ES-I3 (cell line): ENCODE measurements around the gene CACNA2D1.

Experiments used
- H3K36me3 ChIP-seq: 2 replicates; pipeline ENCODE4 v1.6.1; 2013; ENCODE audit warnings: mild to moderate bottlenecking, low read length, control low read depth, moderate library complexity; ENCODE audit not compliant: insufficient read depth
- H3K4me1 ChIP-seq: 2 replicates; pipeline ENCODE4 v1.6.1; 2013; ENCODE audit warnings: mild to moderate bottlenecking, control low read depth, low read length; ENCODE audit not compliant: insufficient read depth
- H3K9ac ChIP-seq: 2 replicates; pipeline ENCODE4 v1.6.1; 2013; ENCODE audit warnings: low read depth, mild to moderate bottlenecking, low read length, moderate library complexity
- H3K9me3 ChIP-seq: 2 replicates; pipeline ENCODE4 v1.6.1; 2013; ENCODE audit warnings: mild to moderate bottlenecking, low read length, moderate library complexity; ENCODE audit not compliant: control insufficient read depth, insufficient read depth

The CACNA2D1 gene

DNA sequence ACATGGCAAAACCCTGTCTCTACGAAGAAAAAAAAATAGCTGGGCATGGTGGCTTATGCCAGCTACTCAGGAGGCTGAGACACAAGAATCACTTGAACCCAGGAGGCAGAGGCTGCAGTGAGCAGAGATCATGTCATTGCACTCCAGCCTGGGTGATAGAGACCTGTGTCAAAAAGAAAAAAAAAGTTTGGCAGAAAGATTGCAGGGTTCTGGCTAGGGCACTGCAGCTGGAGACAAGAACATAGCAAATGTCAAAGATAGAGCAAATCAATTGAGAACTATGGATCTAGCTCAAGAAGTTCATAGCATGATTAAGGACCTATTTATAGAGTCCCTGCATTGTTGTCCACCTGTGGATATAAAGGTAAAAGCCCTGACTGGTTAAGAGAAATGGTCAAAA lies 79.5 kb downstream of the CACNA2D1 start:
- H3K4me1 ChIP-seq, result peaks cover 8% of the 10 kb centered on the region; the same call in 1 of the 2 replicates
- no peaks in the 10 kb centered on the region for H3K36me3 ChIP-seq
- no peak overlapping the region for H3K9ac ChIP-seq
- no peaks in the 10 kb centered on the region for H3K9me3 ChIP-seq

DNA sequence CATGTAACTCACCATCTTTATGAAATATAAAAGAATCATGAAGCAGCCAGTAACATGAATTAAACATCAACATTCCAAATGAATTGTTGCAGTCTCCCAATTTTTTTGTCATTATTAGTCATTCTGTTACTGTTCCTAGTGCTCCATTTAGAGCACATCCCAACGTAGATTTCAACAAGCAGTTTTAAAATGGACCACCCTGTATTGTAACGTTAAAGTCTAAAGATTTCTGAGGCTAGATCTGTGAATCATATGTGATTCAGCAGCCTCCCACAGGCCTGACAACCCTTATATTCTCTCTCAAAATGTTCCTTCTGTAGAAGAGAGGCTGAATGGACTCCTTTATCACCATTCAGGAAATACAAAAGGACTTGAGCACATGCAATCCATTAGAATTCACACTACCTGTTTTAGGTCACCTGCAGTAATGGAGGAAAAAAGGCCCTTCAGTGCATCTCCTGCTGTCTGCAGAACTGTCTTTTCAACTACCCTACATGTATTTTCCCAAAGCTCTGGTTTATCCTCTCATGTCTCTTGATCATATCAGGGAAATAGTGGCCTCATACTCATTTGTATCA lies 81.4 kb downstream of the CACNA2D1 start:
- H3K9ac ChIP-seq, result no peak overlapping the region
- peaks cover 8% of the 10 kb centered on the region for H3K4me1 ChIP-seq
- H3K9me3 ChIP-seq, result no peaks in the 10 kb centered on the region
- H3K36me3 ChIP-seq, result no peaks in the 10 kb centered on the region

GRCh38 chr7:82360591-82361368 lies 82.8 kb downstream of the CACNA2D1 start:
- H3K9me3 ChIP-seq, result no peaks in the 10 kb centered on the region

GRCh38 chr7:82359426-82359825 lies 84.2 kb downstream of the CACNA2D1 start:
- no peaks in the 10 kb centered on the region for H3K36me3 ChIP-seq
- no peaks in the 10 kb centered on the region for H3K9me3 ChIP-seq
- peaks cover 8% of the 10 kb centered on the region for H3K4me1 ChIP-seq
- no peak overlapping the region for H3K9ac ChIP-seq

More at GRCh38 chr7:82360591-82361368, 82.8 kb downstream of the CACNA2D1 start:
- Histone ChIP-seq H3K36me3 (no peaks in the 10 kb centered on the region), H3K9ac (no peak overlapping the region), H3K4me1 (peaks cover 8% of the 10 kb centered on the region)

DNA sequence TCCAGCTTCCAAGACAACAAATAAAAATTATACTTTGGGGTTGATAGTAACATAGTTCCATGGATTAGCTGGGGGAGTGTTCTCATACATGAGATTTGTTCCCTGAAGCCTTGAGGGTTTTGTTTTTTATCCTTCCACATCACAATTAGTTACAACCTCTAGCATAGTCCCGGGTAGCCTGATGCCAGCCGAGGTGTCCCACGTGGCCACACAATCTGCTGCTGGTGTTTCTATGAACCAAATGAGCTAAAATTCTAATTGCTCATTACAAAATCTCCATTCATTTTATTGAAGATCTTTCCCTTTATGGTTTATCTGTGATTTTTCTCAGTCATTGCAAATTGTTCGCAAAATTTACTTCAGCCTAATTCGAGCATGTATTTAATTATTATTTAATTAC lies 84.7 kb downstream of the CACNA2D1 start:
- no peaks in the 10 kb centered on the region for H3K36me3 ChIP-seq
- H3K4me1 ChIP-seq, result peaks cover 8% of the 10 kb centered on the region
- H3K9me3 ChIP-seq, result no peaks in the 10 kb centered on the region
- H3K9ac ChIP-seq, result no peak overlapping the region

DNA sequence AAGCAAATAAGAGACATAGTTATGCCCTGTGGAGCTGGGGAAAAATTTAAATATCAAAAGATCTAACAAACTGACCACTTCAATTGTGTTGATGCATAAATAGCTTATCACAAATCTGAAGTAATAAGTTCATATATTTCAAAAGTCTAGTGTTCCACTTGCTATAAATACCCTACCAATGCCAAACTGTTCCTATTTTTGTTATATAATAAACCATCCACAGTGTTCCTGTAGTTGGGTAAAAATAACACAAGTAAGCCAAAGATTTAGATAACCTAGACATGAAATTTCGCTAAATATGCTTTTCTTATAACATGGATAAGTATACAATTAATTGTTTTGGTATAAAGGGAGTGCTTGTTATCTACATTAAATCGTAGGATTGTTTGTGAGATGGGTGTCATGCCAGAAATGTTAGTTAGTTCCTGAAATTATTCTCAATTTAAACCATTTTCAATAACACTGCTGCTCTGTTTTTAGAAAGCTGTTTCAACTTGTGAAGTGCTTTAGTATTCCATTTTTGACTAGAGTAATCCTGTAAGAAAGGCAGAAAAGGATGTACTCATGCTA lies 85.5 kb downstream of the CACNA2D1 start:
- Histone ChIP-seq H3K36me3 (no peaks in the 10 kb centered on the region), H3K9me3 (no peaks in the 10 kb centered on the region), H3K4me1 (peaks cover 8% of the 10 kb centered on the region), H3K9ac (no peak overlapping the region)

- Histone ChIP-seq H3K9ac (no peak overlapping the region), H3K4me1 (no peaks in the 10 kb centered on the region), H3K36me3 (no peaks in the 10 kb centered on the region; the same call in 1 of the 2 replicates), H3K9me3 (no peaks in the 10 kb centered on the region)
Measured at GRCh38 chr7:82348251-82348650, 95.3 kb downstream of the CACNA2D1 start.

GRCh38 chr7:82347808-82348207 lies 95.8 kb downstream of the CACNA2D1 start:
- Histone ChIP-seq H3K36me3 (no peaks in the 10 kb centered on the region; the same call in 1 of the 2 replicates), H3K4me1 (no peaks in the 10 kb centered on the region), H3K9me3 (no peaks in the 10 kb centered on the region), H3K9ac (no peak overlapping the region)

DNA sequence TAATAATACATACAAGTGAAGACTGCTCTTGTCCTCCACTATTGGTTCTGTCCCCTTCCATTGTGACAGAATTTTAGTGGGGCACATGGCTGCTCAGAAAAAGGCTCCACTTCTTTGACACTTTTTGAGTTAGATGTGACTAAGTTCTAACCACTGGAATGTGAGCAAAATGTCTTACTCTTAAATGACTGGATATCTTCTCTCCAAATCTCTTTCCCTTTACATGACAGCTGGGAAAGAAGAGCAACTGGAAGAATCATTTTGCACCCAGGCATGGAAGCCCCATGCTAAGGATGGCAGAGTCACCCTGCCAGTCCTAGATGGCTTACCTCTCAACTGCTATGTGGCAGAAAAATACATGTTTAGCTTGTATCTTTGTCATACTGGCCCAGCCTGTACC lies 97.7 kb downstream of the CACNA2D1 start:
- Histone ChIP-seq H3K4me1 (no peaks in the 10 kb centered on the region), H3K9me3 (no peaks in the 10 kb centered on the region), H3K36me3 (no peaks in the 10 kb centered on the region; the same call in 1 of the 2 replicates), H3K9ac (no peak overlapping the region)

DNA sequence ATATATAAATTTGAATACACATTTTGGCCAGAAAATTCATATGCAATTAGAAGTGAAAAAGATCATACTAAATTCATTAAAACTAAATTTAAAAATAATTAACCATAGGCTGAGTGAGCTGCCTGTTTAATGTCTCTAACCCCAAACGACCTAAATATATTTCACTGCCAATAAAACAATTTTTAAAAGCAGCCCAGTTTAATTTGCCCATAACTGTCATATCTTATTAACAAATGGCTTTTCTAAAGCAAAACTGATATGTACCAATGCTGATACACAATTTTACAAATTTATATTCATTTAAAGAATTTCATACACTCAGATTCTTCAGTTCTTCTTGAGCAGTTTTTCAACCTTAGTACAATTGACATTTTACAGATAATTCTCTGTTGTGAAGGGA lies 99.9 kb downstream of the CACNA2D1 start:
- Histone ChIP-seq H3K36me3 (no peaks in the 10 kb centered on the region; the same call in none of the 2 replicates), H3K4me1 (no peaks in the 10 kb centered on the region), H3K9me3 (no peaks in the 10 kb centered on the region), H3K9ac (no peak overlapping the region)

GRCh38 chr7:82339958-82340357 lies 103.6 kb downstream of the CACNA2D1 start:
- no peaks in the 10 kb centered on the region for H3K4me1 ChIP-seq
- H3K36me3 ChIP-seq, result no peaks in the 10 kb centered on the region; the same call in none of the 2 replicates
- H3K9me3 ChIP-seq, result no peaks in the 10 kb centered on the region
- H3K9ac ChIP-seq, result no peak overlapping the region

- Histone ChIP-seq H3K36me3 (no peaks in the 10 kb centered on the region; the same call in 1 of the 2 replicates), H3K4me1 (no peaks in the 10 kb centered on the region), H3K9me3 (no peaks in the 10 kb centered on the region)
Measured at GRCh38 chr7:82335927-82336326, 107.7 kb downstream of the CACNA2D1 start.

GRCh38 chr7:82335001-82335400 lies 108.6 kb downstream of the CACNA2D1 start:
- Histone ChIP-seq H3K9me3 (no peaks in the 10 kb centered on the region), H3K9ac (no peak overlapping the region), H3K36me3 (no peaks in the 10 kb centered on the region; the same call in 1 of the 2 replicates), H3K4me1 (no peaks in the 10 kb centered on the region)

More at GRCh38 chr7:82335927-82336326, 107.7 kb downstream of the CACNA2D1 start:
- H3K9ac ChIP-seq, result no peak overlapping the region

DNA sequence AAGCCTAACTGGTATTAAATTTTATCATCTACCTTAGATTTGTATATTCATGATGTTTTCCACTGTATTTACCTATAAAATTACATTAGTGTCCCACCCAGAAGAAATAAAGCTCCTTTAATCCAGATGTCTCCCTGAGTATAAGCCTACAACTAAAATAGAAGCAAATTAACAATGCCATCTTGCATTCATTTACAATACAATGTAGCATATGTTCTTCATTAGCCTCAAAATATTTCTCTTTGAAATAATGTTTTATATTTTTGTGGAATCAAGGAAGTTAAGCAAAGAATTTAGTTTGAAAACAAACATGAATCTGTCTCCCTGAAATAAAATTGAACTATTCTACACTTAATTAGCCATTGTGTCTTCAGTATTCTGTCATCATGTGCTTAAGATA lies 112.3 kb downstream of the CACNA2D1 start:
- no peak overlapping the region for H3K9ac ChIP-seq
- H3K4me1 ChIP-seq, result no peaks in the 10 kb centered on the region
- H3K9me3 ChIP-seq, result no peaks in the 10 kb centered on the region
- no peaks in the 10 kb centered on the region for H3K36me3 ChIP-seq
